GM13977 (cell line): Measurements from ENCODE around the gene DNAJC1.
"Not testable (repeated sequence)": the region's sequence is repeated elsewhere in the genome, so short reads cannot be mapped to it uniquely, and the experiment has no call there.

Source experiments
- DNase-seq: peaks from one replicate; pipeline ENCODE4 v3.0.0; 2012; ENCODE audit warnings: low spot score
- in situ Hi-C: fragments of 300-500 bp; cut with MboI; formaldehyde crosslinking; loops from one replicate; pipeline ENCODE4 v1.12.0; 2022; ENCODE audit warnings: low sequenced_read_pairs, low pct_unique_long_range_greater_than_20kb, mixed read lengths, inconsistent platforms; ENCODE audit not compliant: unreplicated experiment
- TF ChIP-seq, protein P1 (sequence below): IDR thresholded peaks from 2 replicates; pipeline ENCODE4 v1.5.1; 2012; ENCODE audit warnings: mild to moderate bottlenecking, control low read depth; ENCODE audit not compliant: insufficient read depth; ENCODE audit errors: extremely low read depth, missing control alignments

The DNAJC1 gene

DNA sequence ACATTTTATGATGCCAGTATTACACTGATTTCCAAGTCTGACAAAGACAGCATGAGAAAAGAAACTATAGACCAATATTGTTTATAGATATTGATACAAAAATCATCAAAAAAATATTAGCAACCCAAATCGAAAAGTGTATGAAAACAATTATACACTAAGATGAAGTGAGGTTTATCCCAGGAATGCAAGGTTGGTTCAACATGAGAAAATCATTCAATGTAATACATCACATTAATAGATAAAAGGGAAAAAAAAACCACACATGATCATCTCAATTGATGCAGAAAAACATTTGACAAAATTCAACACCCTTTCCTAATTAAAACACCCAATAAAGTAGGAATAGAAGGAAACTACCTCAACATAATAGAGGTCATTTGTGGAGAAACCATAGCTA, 153.9 kb downstream of the DNAJC1 start:
- in situ Hi-C loops = no loop called here
- no peak for DNase-seq
- TF ChIP-seq, protein P1, sequence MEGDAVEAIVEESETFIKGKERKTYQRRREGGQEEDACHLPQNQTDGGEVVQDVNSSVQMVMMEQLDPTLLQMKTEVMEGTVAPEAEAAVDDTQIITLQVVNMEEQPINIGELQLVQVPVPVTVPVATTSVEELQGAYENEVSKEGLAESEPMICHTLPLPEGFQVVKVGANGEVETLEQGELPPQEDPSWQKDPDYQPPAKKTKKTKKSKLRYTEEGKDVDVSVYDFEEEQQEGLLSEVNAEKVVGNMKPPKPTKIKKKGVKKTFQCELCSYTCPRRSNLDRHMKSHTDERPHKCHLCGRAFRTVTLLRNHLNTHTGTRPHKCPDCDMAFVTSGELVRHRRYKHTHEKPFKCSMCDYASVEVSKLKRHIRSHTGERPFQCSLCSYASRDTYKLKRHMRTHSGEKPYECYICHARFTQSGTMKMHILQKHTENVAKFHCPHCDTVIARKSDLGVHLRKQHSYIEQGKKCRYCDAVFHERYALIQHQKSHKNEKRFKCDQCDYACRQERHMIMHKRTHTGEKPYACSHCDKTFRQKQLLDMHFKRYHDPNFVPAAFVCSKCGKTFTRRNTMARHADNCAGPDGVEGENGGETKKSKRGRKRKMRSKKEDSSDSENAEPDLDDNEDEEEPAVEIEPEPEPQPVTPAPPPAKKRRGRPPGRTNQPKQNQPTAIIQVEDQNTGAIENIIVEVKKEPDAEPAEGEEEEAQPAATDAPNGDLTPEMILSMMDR = no peak

DNA sequence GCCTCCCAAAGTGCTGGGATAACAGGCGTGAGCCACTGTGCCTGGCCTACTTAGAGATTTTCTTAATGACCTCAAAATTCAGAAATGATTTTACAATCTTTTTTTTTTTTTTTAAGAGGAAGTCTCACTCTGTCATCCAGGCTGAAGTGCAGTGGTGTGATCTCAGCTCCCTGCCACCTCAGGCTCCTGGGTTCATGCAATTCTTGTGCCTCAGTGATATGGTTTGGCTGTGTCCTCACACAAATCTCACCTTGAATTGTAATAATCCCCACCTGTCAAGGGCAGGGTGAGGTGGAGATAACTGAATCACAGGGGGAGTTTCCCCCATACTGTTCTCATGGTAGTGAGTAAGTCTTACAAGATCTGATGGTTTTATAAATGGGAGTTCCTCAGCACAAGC, 159.9 kb downstream of the DNAJC1 start:
- in situ Hi-C loops = no loop called here
- TF ChIP-seq, protein P1 = no peak

DNA sequence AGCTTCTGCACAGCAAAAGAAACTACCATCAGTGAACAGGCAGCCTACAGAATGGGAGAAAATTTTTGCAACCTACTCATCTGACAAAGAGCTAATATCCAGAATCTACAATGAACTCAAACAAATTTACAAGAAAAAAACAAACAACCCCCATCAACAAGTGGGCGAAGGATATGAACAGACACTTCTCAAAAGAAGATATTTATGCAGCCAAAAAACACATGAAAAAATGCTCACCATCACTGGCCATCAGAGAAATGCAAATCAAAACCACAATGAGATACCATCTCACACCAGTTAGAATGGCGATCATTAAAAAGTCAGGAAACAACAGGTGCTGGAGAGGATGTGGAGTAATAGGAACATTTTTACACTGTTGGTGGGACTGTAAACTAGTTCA, 162.3 kb downstream of the DNAJC1 start:
- in situ Hi-C loops, DNase-seq: not testable (repeated sequence)

More for the DNA sequence above, 159.9 kb downstream of the DNAJC1 start:
- DNase-seq = no peak

DNA sequence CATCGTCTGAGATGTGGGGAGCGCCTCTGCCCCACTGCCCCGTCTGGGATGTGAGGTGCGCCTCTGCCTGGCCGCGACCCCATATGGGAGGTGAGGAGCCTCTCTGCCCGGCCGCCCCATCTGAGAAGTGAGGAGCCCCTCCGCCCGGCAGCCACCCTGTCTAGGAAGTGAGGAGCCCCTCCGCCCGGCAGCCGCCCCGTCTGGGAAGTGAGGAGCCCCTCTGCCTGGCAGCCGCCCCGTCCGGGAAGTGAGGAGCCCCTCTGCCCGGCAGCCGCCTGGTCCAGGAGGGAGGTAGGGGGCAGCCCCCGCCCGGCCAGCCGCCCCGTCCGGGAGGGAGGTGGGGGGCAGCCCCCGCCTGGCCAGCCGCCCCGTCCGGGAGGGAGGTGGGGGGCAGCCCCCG, 166.0 kb downstream of the DNAJC1 start:
- in situ Hi-C loops, DNase-seq: not testable (repeated sequence)

DNA sequence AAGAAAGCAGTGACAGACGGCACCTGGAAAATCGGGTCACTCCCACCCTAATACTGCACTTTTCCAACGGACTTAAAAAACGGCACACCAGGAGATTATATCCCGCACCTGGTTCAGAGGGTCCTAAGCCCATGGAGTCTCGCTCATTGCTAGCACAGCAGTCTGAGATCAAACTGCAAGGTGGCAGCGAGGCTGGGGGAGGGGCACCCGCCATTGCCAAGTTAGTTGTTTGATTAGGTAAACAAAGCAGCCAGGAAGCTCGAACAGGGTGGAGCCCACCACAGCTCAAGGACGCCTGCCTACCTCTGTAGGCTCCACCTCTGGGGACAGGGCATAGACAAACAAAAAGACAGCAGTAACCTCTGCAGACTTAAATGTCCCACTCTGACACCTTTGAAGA, 169.0 kb downstream of the DNAJC1 start:
- in situ Hi-C loops, DNase-seq: not testable (repeated sequence)

DNA sequence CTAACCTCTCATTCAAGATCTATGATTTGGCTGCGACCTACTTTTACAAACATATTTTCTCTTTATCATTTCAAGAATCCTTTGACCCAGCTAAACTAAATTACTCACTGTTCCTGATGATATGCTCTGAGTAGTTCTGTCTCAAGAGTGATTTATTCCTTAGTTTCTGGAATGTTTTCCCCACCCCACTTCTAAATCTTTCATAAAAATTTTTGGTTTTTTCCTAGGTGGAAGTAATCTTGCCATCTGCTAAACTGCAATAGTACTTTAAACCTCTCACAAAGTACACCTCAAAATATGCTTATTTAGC, 170.8 kb downstream of the DNAJC1 start:
- in situ Hi-C loops = no loop called here
- TF ChIP-seq, protein P1 = no peak
- DNase-seq = no peak

DNA sequence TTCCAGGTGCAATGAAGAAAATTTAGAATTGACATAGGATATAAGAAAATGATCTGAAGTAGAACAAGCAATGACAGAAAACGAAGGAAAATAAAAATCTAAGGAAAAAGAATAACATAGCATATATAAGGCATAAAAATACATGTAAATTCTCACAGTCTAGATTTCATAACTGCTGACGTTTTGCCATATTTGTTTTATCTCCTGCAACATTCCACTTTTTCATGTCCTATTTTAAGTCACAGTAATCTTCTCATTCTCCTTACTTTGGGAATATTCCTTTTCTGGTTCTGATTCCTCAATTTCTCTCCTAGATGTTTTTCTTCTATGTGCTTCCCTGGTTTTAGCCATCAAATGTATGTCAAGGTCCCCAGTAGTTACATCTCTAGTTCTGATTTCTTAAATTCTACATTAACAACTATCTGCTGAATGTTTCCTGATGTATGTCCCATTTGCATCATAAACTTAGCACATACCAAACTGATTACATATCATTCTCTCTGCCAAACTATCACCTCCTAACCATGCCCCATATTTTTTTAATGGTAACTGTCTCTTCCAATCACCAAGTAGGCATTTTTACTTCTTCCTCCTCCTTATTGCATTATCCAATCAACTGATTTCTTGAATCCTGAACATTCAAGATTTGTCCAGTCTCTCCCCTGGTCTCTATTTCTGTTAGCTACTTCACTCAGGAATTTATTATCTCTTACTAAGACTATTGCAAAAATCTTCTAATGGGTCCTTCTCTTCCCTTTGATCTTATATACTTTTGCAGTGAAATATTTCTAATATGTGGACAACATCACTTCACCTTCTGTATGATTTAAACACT, 171.3 kb downstream of the DNAJC1 start:
- in situ Hi-C loops = no loop called here
- TF ChIP-seq, protein P1 = no peak
- no peak for DNase-seq

DNA sequence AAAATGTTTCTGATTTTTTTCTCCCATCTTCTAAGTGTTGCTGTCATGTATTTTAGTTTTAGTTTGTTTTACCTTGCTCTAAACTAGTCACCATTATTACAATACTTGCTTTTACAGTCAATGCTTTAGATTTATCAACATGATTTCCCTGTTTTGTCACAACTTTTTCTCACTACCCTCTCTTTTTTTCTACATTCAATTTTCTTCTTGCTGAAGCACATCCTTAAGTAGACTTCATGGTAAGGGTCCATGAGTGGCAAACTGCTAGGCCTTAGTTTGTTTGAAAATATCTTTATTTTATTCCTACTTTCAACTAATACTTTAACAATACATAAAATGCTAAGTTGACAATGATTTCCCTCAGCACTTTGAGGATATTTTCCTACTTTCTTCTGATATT, 173.5 kb downstream of the DNAJC1 start:
- DNase-seq = no peak
- in situ Hi-C loops = no loop called here
- TF ChIP-seq, protein P1 = no peak
